GM18508 (cell line): ENCODE results near the gene MAP3K19.
"Not testable (repeated sequence)": the region's sequence is repeated elsewhere in the genome, so short reads cannot be mapped to it uniquely, and the experiment has no call there.

Source experiments
- ATAC-seq: cut with Tn5 transposase; IDR thresholded peaks from one replicate; pipeline ENCODE4 v1.9.1; 2021; ENCODE audit warnings: moderate number of reproducible peaks; ENCODE audit not compliant: insufficient read depth, unreplicated experiment

The MAP3K19 gene

DNA sequence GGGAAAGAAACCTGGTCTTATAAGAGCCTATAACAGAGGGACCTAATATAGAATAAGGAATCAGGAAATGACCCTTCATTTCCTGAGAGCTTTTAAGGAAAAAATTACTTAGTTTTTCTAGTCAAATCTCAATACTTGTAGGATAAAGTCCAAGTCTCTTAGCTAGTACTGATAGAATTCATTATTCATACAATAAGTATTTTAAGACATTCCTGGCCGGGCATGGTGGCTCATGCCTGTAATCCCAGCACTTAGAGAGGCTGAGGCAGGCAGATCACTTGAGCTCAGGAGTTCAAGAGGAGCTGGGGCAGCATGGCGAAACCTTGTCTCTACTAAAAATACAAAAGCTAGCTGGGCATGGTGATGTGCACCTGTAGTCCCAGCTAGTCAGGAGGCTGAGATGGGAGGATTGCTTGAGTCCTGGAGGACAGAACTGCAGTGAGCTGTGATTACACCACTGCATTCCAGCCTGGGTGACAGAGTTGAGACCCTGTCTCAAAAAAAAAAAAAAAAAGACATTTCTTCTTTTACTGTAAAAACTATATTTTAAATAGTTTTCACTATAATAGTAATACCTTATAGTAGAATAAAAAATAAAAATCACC is 8.0 kb upstream of the MAP3K19 start:
- no peak for ATAC-seq

DNA sequence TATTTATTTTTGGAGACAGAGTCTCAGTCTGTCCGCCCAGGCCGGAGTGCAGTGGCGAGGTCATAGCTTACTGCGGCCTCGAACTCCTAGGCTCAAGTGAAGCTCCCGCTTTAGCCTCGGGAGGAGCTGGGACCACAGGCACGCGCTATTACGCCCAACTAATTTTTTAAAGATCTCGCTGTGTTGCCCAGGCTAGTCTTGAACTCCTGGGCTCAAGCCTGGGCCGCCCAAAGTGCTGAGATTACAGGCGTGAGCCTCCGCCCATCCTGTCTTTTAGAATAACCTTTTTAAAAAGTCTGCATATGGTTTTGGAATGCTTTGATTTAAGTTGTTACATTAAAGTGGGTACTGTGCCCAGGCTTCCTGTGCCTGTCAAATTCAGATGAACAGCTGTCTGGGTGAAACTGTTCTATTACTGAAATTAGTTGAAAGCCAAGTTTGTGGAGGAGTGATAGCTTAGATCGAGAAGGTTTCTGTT is 5.8 kb upstream of the MAP3K19 start:
- no peak for ATAC-seq

DNA sequence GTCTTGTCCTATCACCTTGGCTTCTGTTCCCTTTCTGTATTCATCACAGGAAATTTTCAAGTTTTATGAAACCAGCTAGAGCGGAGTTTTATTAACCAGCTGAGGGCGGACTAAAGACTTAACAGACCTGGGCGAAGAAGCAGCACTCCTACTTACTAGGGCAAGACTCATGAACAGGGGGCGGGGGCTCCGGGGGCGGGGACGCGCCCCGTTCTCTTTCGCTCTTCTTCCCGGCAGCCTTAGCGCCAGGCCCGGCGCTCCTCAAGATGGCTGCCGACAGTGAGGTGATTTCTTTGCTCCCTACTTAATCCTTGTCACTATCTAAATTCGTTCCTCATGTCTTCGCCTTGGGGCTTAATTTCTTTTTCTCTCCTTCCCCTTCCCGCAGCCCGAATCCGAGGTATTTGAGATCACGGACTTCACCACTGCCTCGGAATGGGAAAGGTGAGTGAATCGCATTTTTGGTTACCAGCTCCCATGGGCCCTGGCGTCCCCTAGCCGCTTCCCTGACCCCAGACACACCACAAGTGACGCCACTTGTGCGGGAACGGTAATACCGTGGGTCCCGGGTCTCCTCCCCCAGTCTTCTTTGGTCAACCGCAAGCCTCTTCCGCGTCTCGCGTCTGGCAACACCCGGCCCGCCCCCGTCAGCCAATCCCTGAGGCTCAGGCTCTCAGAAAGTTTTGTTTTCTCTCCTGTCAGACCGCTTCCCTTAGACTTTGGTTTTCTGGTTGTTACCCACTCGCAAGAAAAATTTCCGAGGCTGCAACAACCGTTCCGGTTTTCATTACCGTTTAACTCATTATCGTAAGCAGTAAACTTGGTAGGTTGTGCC is 5.0 kb upstream of the MAP3K19 start, which contains the start of gene RAB3GAP1:
Gene RAB3GAP1, plus strand, starts transcription at position 251 of the 835 bp plus-strand sequence. Its CDS starts 16 bp downstream, at position 267.
- peak; percentile 67 for ATAC-seq

DNA sequence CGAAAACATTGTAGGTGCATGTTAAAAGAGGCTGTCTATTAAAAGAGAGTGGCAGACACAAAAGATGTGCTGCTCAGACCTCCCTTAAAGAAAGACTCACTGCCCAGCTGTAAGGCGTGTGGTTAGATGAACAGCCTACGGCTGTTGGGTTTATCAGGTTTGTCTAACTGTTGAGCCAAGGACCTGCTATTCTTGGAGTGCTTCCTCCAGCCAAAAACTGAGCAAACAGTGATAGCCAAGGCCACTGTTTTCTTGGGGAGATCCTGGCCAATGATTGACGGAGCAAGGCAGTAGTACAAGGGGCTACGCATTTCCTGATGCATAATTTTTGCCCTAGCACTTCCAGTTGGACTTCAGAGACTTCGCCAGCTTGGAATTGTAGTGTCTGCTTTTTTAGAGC is 3.4 kb upstream of the MAP3K19 start:
- ATAC-seq: no peak

DNA sequence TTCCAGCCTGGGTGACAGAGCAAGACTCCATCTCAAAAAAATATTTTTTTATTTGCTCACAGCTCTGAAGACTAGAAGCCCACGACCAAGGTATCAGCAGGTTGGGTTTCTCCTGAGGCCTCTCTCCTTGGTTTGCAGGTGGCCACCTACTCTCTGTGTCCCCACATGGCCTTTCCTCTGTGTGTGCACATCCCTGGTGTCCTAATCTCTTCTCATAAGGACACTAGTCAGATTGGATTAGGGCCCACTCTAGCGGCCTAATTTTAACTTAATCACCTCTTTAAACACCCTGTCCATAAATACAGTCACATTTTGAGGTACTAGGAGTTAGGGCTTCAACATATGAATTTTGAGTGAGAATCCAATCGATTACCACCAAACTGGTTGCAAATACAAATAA is 2.9 kb upstream of the MAP3K19 start:
- no peak for ATAC-seq

DNA sequence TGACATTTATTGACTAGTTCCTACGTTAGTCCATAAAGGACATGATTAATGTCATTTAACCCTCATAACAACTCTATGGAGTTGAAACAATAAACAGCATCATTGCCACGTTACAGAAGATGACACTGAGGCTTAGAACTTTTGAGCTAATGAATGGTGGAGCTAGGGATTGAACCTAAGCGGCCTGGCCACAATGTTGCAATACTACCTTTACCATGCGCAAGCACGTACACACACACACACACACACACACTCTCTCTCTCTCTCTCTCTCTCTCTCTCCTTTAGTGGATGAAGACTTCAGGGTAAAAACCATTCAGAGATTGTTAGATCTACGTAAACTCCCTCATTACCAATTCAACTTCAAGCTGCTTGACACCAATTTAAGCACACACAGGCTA is 875 bp upstream of the MAP3K19 start:
- no peak for ATAC-seq

DNA sequence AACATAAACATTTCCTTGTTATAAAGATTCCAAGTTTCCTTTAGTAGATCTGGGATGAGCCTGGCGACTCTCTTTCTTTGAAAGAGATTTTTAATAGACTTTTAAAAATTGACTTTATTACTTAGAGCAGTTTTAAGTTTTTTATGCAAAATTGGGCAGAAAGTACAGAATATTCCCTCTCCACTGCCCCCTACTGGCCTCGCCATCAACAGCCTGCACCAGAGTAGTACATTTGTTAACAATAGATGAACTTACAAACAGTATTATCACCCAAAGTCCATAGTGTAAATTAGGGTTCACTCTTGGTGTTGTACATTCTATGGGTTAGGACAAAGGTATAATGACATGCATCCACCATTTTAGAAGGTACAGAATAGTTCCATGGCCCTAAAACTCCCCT is 3.9 kb downstream of the MAP3K19 start:
- no peak for ATAC-seq

DNA sequence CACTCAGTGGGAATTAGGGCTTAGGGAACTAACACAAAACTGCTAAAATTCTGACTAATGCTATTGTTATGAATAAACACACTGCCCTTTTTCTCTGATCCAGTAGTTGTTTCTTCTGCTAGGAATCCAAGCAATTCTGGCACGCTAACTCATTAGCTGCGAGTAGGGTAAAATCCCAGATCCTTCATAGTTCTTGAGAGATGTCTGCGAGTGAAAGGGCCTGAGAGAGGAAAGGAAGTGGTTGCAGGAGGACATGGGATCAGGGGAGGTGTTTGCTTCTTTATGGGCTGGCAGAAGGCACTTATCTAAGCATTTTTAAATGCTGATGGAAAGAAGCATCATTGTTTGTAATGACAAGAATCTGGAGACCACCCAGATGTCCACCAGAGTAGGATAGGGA is 9.4 kb downstream of the MAP3K19 start:
- no peak for ATAC-seq

DNA sequence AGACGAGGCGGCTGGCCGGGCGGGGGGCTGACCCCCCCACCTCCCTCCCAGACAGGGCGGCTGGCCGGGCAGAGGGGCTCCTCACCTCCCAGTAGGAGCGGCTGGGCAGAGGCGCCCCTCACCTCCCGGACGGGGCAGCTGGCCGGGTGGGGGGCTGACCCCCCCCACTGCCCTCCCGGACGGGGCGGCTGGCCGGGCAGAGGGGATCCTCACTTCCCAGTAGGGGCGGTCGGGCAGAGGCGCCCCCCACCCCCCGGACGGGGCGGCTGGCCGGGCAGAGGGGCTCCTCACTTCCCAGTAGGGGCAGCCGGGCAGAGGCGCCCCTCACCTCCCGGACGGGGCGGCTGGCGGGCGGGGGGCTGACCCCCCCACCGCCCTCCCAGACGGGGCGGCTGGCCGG is 14.0 kb downstream of the MAP3K19 start:
- ATAC-seq: not testable (repeated sequence)

DNA sequence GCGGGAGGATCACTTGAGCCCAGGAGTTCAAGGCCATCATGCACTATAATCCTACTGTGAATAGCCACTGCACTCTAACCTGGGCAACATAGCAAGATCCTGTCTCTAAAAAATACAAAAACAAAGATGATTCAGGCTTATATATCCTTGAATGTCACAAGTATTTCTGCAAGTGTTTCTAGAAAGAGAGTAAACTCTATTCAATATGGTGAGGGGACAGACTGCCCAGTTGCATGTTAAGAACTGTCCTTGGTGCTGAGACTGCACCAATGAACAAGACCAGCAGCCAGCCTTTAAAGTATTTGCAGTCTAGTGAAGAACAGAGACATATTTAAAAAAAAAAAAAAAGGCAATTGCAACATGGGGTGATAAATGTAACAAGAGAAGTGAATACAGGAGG is 16.4 kb downstream of the MAP3K19 start:
- no peak for ATAC-seq

DNA sequence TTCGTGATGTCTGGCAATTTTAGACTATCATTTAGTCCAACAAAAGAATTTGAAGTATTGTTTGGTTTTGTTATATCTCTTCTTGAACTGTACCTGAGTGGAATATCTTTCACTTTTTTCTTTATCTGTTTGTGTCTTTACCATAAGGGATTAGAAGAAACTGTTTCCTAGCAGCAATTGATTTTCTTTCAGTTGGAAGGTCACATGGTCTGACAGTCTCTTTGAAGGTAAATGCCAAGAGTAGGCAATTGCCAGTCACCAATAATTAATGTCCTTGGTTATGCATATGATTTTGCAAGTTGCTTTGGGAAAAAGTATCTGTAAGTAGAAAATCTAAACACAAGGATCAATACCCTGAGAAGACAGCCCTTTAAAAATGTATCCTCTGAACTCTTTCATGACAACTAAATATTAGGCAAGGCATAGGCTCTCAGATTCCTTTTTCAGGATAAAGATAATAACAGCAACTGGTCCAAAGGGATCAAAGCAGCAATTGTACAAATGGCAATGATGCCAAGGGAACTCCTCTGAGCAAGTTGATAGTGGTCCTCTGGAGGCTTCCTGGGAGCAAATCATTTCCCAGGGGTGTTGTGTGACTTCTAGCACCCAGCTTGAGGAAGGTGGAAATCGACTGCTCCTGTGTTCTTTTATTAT is 17.6 kb downstream of the MAP3K19 start:
- no peak for ATAC-seq

DNA sequence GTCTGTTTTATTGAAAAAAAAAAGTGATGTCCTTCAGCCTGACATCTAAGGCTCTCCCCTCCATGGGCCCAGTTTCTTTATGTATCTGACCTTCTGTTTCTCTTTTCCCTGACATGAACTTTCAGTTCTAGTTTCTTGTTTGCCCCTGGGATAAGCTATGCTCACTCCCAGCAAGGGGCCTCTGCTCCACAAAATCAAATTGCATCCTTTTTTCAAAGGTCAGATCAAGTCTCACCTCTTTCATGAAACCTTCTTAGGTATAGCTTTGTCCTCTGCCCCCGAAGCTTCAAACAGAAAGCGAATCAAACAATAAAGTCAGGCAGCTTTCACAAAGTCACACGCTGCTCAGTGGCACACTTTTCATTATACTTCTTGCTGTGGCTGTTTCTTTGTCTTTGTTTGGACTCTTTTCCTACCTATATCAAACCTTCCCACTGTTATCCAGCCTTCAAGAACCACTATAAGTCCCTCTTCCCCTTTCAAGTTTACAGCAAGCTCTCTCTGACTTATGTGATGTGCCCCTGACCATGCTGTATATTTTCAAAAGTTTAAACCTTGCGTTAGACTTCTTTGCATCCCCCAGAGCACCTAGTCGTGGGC is 23.3 kb downstream of the MAP3K19 start:
- ATAC-seq: no peak

DNA sequence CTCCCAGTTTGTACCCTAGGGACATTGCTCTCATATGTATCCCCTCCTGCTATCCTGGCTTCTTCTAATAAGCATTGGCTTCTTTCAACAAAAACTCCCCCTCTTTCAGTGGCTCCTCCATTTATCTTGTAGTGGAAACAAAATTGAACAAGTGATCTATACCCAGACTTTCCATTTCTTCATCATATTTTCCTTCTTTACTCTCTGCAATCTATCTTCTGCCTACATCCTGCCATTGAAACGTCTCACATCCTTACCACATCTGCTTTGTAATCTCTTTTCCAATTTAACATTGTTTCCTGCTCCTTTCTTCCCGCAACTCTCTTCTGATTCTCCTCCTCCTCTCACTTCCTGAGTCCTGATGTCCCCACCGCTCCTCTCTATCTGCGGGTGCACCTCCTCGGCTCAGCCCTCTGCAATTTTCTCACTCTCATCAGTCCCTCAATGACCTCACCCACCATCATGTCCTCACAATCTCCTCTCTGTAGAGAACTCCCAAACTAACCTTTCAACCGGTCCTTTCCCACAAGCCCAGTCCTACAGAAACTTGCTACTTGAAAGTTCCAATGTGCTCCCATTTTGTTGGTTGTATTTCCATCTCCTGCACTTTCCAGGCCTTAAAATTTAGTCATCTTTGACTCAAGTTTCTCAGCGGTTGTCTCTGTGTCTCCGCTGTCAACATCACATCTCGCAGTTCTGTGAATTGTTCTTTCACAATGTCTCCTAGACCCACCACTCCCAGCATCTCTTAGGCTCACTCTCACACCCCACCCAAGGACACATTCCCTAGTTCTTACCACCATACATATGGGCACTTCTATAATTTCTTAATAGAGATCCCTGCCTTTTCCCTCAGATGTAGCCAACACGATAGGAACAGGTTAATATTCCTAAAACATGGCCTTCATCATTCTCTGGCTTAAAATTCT is 24.0 kb downstream of the MAP3K19 start:
- no peak for ATAC-seq

DNA sequence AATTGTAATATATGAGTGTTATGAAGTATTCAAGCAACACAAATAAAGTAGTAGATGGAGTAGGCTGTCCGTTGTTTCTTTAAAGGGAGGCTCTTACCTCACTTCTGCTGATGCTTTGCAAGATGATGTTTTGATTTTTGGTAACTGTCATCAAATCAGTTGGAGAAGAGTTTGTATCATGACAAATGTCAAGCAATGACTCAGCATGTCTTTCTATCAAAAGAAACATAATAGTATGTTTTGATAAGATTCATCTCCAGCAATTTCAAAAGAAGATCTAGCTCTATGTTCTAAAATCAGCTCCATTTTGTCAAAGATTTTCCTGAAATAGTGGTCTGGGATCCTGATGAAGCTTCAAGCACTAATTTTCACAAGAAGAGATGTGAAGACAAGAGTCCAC is 25.6 kb downstream of the MAP3K19 start:
- ATAC-seq: no peak

DNA sequence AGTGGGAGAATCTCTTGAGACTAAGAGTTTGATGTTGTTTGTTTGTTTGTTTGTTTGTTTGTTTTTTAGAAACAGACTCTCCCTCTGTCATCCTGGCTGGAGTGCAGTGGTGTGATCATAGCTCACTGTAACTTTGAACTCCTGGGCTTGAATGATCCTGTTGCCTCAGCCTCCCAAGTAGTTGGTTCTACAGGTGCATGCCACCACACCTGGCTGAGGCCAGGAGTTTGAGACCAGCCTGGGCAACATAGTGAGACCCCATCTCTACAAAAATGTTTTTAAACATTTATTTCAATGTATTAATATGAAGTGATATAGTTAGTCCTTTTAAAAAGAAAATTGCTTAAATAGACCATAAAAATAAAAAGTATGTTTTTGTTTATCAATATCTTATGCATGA is 35.6 kb downstream of the MAP3K19 start:
- ATAC-seq: no peak

DNA sequence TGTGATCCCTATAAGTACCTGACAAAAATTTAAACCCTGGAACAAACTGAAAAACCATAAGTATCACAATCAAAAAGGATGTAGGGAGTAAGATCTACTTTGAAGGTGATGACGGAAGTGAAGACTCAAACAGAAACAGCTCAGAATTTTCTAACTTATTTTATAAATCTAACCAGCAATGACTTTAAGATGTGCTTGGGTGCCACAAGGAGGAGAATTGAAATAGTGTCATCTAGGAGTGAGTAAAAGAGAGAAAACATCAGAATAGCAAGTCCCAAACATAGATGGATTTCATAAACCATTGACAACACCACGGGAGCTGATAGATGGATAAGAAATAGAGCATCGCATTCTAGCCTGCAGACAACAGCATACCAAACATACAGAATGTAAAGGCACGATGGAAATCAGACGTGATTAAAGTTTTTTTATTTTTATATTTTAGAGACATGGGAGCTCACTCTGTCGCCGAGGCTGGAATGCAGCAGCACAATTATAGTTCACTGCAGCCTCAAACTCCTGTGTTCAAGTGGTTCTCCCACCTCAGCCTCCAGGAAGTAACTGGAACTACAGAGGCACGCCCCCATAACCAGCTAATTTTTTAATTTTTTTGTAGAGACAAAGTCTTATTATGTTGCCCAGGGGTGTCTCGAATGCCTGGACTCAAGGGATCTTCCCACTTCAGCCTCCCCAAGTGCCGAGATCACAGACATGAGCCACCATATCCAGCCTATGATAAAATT is 36.9 kb downstream of the MAP3K19 start:
- no peak for ATAC-seq

DNA sequence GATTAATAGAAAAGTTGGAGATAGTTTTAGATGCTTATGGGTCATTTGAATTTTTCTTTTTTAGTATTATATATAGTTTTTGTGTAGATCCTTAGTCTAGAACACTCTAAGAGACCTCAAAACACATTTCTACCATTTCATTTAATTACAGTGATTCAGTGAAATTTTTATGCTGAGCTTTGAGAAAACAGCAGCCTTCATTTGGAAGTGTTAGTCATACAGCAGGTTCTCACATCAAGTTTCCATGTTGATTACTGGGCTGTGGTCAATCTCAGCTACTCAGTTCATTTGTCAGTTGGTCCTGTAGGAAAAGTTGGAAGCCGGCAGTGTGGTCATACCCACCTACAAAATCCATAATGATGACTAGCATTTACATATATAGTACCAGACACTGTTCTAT is 37.9 kb downstream of the MAP3K19 start:
- ATAC-seq: no peak

DNA sequence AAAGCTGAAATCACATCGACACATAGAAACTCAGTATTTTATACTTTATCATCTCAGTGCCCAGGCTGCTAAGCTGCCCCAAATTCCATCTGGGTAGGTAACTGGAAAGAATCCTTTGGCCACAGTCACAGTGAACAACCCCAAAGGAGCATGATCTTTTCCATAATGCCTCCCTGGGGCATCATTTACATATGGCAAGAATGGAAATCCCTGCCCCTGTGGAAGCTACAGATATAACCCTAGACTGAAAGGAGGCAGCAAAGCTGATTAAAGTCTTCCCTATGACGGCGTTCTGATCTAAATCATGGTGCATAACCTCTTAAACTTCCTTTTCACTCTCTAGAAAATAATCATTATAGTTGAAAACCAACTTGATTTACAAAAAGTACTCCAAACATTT is 41.5 kb downstream of the MAP3K19 start:
- no peak for ATAC-seq
